Measurements from ENCODE around the gene WIF1. TPM values are rescaled to one million over a fixed set of nuclear protein-coding genes. Genes with fewer than 3 reads are reported as not detected.

The WIF1 gene
- total RNA-seq, 1 donor from 2014 or later = 0.22 TPM

DNA sequence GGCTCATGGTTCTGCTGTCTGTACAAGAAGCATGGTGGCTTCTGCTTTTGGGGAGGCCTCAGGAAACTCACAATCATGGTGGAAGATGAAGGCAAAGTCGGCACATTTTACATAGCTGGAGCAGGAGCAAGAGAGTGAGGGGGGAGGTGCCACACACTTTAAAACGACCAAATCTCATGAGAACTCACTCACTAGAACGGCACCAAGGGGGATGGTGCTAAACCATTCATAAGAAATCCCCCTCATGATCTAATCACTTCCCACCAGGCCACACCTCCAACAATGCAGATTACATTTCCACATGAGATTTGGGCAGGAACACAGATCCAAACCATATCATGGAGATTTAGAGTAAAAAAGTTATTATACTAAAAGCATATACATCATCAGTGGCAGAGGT, 34.7 kb upstream of the WIF1 start:
- H3K9me3 Mint-ChIP-seq (ENCODE audit: low read depth) = no peaks in the 10 kb centered on the region
- no peaks in the 10 kb centered on the region for H3K4me1 Mint-ChIP-seq (ENCODE audit: low read depth)
- DNase-seq (ENCODE audit: low spot score, unreplicated experiment) = no peak
- no peak for TF ChIP-seq CTCF (IDR thresholded peaks at IDR 0.05; ENCODE audit: unreplicated experiment)
- H3K4me3 Mint-ChIP-seq (ENCODE audit: low read depth) = no peak overlapping the region
- peaks cover 7% of the 10 kb centered on the region for H3K27me3 Mint-ChIP-seq
- no peak overlapping the region for H3K27ac Mint-ChIP-seq
- no peaks in the 10 kb centered on the region for H3K36me3 Mint-ChIP-seq (ENCODE audit: insufficient read depth)

- H3K4me3 Mint-ChIP-seq (ENCODE audit: low read depth) = no peak overlapping the region
- H3K36me3 Mint-ChIP-seq (ENCODE audit: insufficient read depth) = no peaks in the 10 kb centered on the region
- H3K4me1 Mint-ChIP-seq (ENCODE audit: low read depth) = no peaks in the 10 kb centered on the region
- DNase-seq (ENCODE audit: low spot score, unreplicated experiment) = no peak
- no peak overlapping the region for H3K27ac Mint-ChIP-seq
- H3K27me3 Mint-ChIP-seq = no peaks in the 10 kb centered on the region
- H3K9me3 Mint-ChIP-seq (ENCODE audit: low read depth) = no peaks in the 10 kb centered on the region
- no peak for TF ChIP-seq CTCF (IDR thresholded peaks at IDR 0.05; ENCODE audit: unreplicated experiment)
Observed at GRCh38 chr12:65152596-65152995, 31.5 kb upstream of the WIF1 start.

- no peaks in the 10 kb centered on the region for H3K27me3 Mint-ChIP-seq
- no peak overlapping the region for H3K27ac Mint-ChIP-seq
- no peaks in the 10 kb centered on the region for H3K9me3 Mint-ChIP-seq (ENCODE audit: low read depth)
- TF ChIP-seq CTCF (IDR thresholded peaks at IDR 0.05; ENCODE audit: unreplicated experiment) = no peak
- H3K36me3 Mint-ChIP-seq (ENCODE audit: insufficient read depth) = no peaks in the 10 kb centered on the region
- no peak overlapping the region for H3K4me3 Mint-ChIP-seq (ENCODE audit: low read depth)
- DNase-seq (ENCODE audit: low spot score, unreplicated experiment) = no peak
- H3K4me1 Mint-ChIP-seq (ENCODE audit: low read depth) = no peaks in the 10 kb centered on the region
Observed at GRCh38 chr12:65152012-65152411, 30.9 kb upstream of the WIF1 start.

DNA sequence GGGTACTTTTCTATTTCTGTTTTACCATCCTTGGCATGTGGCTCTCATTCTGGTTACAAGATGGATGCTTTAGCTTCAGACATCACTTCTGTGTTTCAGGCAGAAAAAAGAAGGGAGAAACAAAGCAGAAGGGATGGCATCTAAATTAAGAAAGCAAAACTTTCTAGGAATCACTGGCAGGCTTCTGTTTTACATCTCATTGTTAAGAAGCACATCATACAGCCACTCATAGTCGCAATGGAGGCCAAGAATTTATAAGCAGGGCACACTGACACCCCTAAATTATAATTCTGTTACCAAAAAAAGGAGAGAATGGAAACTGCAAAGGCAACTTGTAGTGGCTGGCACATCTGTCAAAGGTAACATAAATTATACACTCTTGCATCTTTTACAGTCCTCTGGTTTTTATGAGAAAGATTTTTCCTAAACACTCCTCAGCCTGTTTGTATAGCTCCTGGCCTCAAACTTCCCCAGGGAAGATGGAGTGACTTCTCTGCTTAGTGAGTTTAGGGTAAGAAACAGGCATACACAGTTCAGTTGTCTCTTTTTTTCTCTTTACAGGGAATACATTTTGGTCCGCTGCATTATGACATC, 26.3 kb upstream of the WIF1 start:
- Mint-ChIP-seq H3K27me3 (no peaks in the 10 kb centered on the region), H3K9me3 (ENCODE audit: low read depth) (no peaks in the 10 kb centered on the region), H3K27ac (no peak overlapping the region), H3K36me3 (ENCODE audit: insufficient read depth) (no peaks in the 10 kb centered on the region), H3K4me1 (ENCODE audit: low read depth) (no peaks in the 10 kb centered on the region), H3K4me3 (ENCODE audit: low read depth) (no peak overlapping the region)
- TF ChIP-seq CTCF (IDR thresholded peaks at IDR 0.05; ENCODE audit: unreplicated experiment) = no peak
- DNase-seq (ENCODE audit: low spot score, unreplicated experiment) = no peak

GRCh38 chr12:65140738-65141137, 19.6 kb upstream of the WIF1 start:
- H3K9me3 Mint-ChIP-seq (ENCODE audit: low read depth) = peaks cover 6% of the 10 kb centered on the region
- no peak overlapping the region for H3K27ac Mint-ChIP-seq
- no peak overlapping the region for H3K4me3 Mint-ChIP-seq (ENCODE audit: low read depth)
- DNase-seq (ENCODE audit: low spot score, unreplicated experiment) = no peak
- peaks cover 13% of the 10 kb centered on the region for H3K27me3 Mint-ChIP-seq
- TF ChIP-seq CTCF (IDR thresholded peaks at IDR 0.05; ENCODE audit: unreplicated experiment) = no peak
- peaks cover 4% of the 10 kb centered on the region for H3K36me3 Mint-ChIP-seq (ENCODE audit: insufficient read depth)
- H3K4me1 Mint-ChIP-seq (ENCODE audit: low read depth) = no peaks in the 10 kb centered on the region

All from progenitor cell of endocrine pancreas (in vitro differentiated cells).